Spleen (tissue), 11 donors: ENCODE results near the gene TOP3B. TPM values are rescaled to one million over a fixed set of nuclear protein-coding genes. Genes with fewer than 3 reads are reported as not detected.

Experiments
- DNase-seq: peaks from one replicate; pipeline ENCODE4 v3.0.0-alpha.2; 2020
- H3K27ac ChIP-seq, 8 donors: fragments of 200-600 bp; sonication (generic) in 7 of 8; 1 replicate in 4 of 8; 2 replicates in 4 of 8; pipeline versions ENCODE4 v1.5.0 to v1.8.0; 2016 to 2021; ENCODE audit warnings: inconsistent platforms in 4 of 8, mild to moderate bottlenecking in 4 of 8, moderate library complexity in 1 of 8
- H3K27me3 ChIP-seq, 7 donors: fragments of 200-600 bp; sonication (generic) in 6 of 7; replicated peaks in 1 of 7; 1 replicate in 4 of 7; 2 replicates in 3 of 7; pipeline versions ENCODE4 v1.5.0 to v1.8.0; 2016 to 2021; ENCODE audit warnings: inconsistent platforms in 3 of 7, mild to moderate bottlenecking in 1 of 7
- H3K36me3 ChIP-seq, 6 donors: fragments of 200-600 bp; sonication (generic) in 5 of 6; 1 replicate in 4 of 6; 2 replicates in 2 of 6; pipeline versions ENCODE4 v1.5.0 to v1.8.0; 2016 to 2021; ENCODE audit warnings: inconsistent platforms in 2 of 6
- H3K4me1 ChIP-seq, 6 donors: fragments of 200-600 bp; sonication (generic) in 5 of 6; 1 replicate in 3 of 6; 2 replicates in 3 of 6; pipeline versions ENCODE4 v1.5.0 to v1.8.0; 2016 to 2021; ENCODE audit warnings: inconsistent platforms in 3 of 6
- H3K4me3 ChIP-seq, 8 donors: fragments of 200-600 bp; sonication (generic) in 7 of 8; 1 replicate in 4 of 8; 2 replicates in 4 of 8; pipeline versions ENCODE4 v1.5.0 to v1.8.0; 2016 to 2021; ENCODE audit warnings: inconsistent platforms in 4 of 8, mild to moderate bottlenecking in 4 of 8, moderate library complexity in 2 of 8
- H3K9me3 ChIP-seq, 8 donors: fragments of 200-600 bp; sonication (generic) in 7 of 8; 1 replicate in 4 of 8; 2 replicates in 4 of 8; pipeline versions ENCODE4 v1.5.0 to v1.8.0; 2016 to 2021; ENCODE audit warnings: inconsistent platforms in 4 of 8
- CTCF ChIP-seq, 11 experiments: fragments of 200-600 bp in 7 of 11; fragments of 450-650 bp in 4 of 11; sonication (generic) in 4 of 11; IDR thresholded peaks in 8 of 11; conservative IDR thresholded peaks in 3 of 11; 1 replicate in 7 of 11; 2 replicates in 4 of 11; pipeline versions ENCODE4 v1.4.0 to v1.8.0; 2016 to 2021; ENCODE audit warnings: antibody characterized with exemption in 11 of 11, inconsistent platforms in 4 of 11, mild to moderate bottlenecking in 1 of 11
- POLR2A ChIP-seq, 3 donors: fragments of 450-650 bp; IDR thresholded peaks; one replicate each; pipeline ENCODE4 v1.5.1; 2017; ENCODE audit warnings: antibody characterized with exemption in 3 of 3, mild to moderate bottlenecking in 1 of 3
- POLR2AphosphoS5 ChIP-seq, 3 donors: sonication (generic); formaldehyde crosslinking; IDR thresholded peaks; one replicate each; pipeline ENCODE4 v1.5.1; 2017; ENCODE audit warnings: antibody characterized with exemption in 3 of 3
- WGBS, 5 donors: extraction: QIAGEN DNeasy Blood & Tissue Kit in 3 of 5; methylation state at CpG; one replicate each; pipeline versions ENCODE4 v1.1.5 to v1.1.7; 2013 to 2018; 5-methylcytosine and 5-hydroxymethylcytosine counted together
- intact Hi-C: fragments of 100-400 bp; cut with DNase I; formaldehyde crosslinking; loops from one replicate; pipeline ENCODE4 v1.15.0; 2023; ENCODE audit warnings: low total_unique reads
- polyA plus RNA-seq, 3 donors: library from polyadenylated mRNA; stranded (reverse); fragments of 200-250 nt; gene quantifications; one replicate each; pipeline ENCODE4 v1.2.1, GENCODE V29; 2013
- total RNA-seq, 7 donors: library from RNA; depleted of rRNA in 3 of 7; stranded (reverse); fragments of >200 nt in 3 of 7; fragmentation: NEBNext Ultra II Directional in 4 of 7; extraction: Animal tissue kit (Norgen Biotek cat#: 25700) in 4 of 7; gene quantifications; one replicate each; pipeline versions ENCODE4 v1.1.0 to v1.2.1, GENCODE V29; 2016 to 2021
- donor health status: healthy with polysubstance abuse.
- donor health status: DM: no; HTN: no; CAD: no; lungs with moderate emphysema.
- donor health status: DM: no; HTN: no; CAD: no.
- donor health status: Bipolar disorder and iron deficiency.
- donor health status: healthy.
- donor health status: DM: no; HTN: no; CAD: no.
- donor health status: DM: yes; HTN: yes; CAD: no.

Gene TOP3B
- total and polyA plus RNA-seq, 10 donors = 12.6 to 66.4 (median 46.7) TPM

- no peak overlapping the region for H3K4me3 ChIP-seq
- H3K9me3 ChIP-seq = no peaks in the 10 kb centered on the region
- no peaks in the 10 kb centered on the region for H3K36me3 ChIP-seq
- intact Hi-C loops = no loop called here
- peaks cover 0 to 9% (median 0%) of the 10 kb centered on the region in 7 donors for H3K27me3 ChIP-seq
- H3K4me1 ChIP-seq = no peaks in the 10 kb centered on the region
- H3K27ac ChIP-seq = no peak overlapping the region
- 83 to 90% (median 85%) methylated on average over 5 of the region's 5 CpGs for WGBS, 5 donors
- TF ChIP-seq POLR2AphosphoS5 (IDR thresholded peaks at IDR 0.05) = no peak
- no peak for DNase-seq
These were observed 23.5 kb upstream of the TOP3B start for GRCh38 chr22:22005945-22006595.

GRCh38 chr22:22003233-22003632, 20.6 kb upstream of the TOP3B start:
- WGBS, 5 donors = 80 to 90% (median 88%) methylated on average over 3 of the region's 3 CpGs
- no peak for DNase-seq
- Histone ChIP-seq H3K27me3 (peaks cover 0 to 9% (median 0%) of the 10 kb centered on the region in 7 donors), H3K36me3 (no peaks in the 10 kb centered on the region), H3K9me3 (no peaks in the 10 kb centered on the region), H3K4me3 (no peak overlapping the region), H3K4me1 (no peaks in the 10 kb centered on the region), H3K27ac (no peak overlapping the region)
- intact Hi-C loops = no loop called here
- TF ChIP-seq POLR2A (IDR thresholded peaks at IDR 0.05) (no peak), CTCF (IDR thresholded peaks at IDR 0.05 in 8 of 11, conservative IDR thresholded peaks at IDR 0.05 in 3 of 11) (no peak), POLR2AphosphoS5 (IDR thresholded peaks at IDR 0.05) (no peak)

- Histone ChIP-seq H3K4me1 (no peaks in the 10 kb centered on the region), H3K27ac (no peak overlapping the region), H3K36me3 (no peaks in the 10 kb centered on the region), H3K27me3 (peaks cover 0 to 3% (median 0%) of the 10 kb centered on the region in 7 donors), H3K9me3 (no peaks in the 10 kb centered on the region), H3K4me3 (no peak overlapping the region)
- 92 to 95% (median 93%) methylated on average over 3 of the region's 3 CpGs for WGBS, 5 donors
- DNase-seq = no peak
- no peak for TF ChIP-seq POLR2A (IDR thresholded peaks at IDR 0.05)
- no peak for TF ChIP-seq CTCF (IDR thresholded peaks at IDR 0.05 in 8 of 11, conservative IDR thresholded peaks at IDR 0.05 in 3 of 11)
- TF ChIP-seq POLR2AphosphoS5 (IDR thresholded peaks at IDR 0.05) = no peak
- intact Hi-C loops = no loop called here
These were observed 20.0 kb upstream of the TOP3B start for GRCh38 chr22:22002526-22003055.

GRCh38 chr22:22001664-22002525, 19.3 kb upstream of the TOP3B start:
- Histone ChIP-seq H3K27ac (no peak overlapping the region), H3K4me3 (no peak overlapping the region), H3K4me1 (no peaks in the 10 kb centered on the region), H3K9me3 (no peaks in the 10 kb centered on the region), H3K27me3 (no peaks in the 10 kb centered on the region), H3K36me3 (no peaks in the 10 kb centered on the region)
- TF ChIP-seq CTCF (IDR thresholded peaks at IDR 0.05 in 8 of 11, conservative IDR thresholded peaks at IDR 0.05 in 3 of 11) = no peak
- DNase-seq = no peak
- 85 to 92% (median 87%) methylated on average over 2 of the region's 2 CpGs for WGBS, 5 donors
- intact Hi-C loops = no loop called here
